NCI-H187 treated with DMSO at 0.1 percent for 48 hours (cell line): ENCODE data around the gene DOLK.

ENCODE experiments used
- DNase-seq: peaks from one replicate; lab custom pipeline; 2025; lab: John Stamatoyannopoulos, UW

Gene DOLK

DNA sequence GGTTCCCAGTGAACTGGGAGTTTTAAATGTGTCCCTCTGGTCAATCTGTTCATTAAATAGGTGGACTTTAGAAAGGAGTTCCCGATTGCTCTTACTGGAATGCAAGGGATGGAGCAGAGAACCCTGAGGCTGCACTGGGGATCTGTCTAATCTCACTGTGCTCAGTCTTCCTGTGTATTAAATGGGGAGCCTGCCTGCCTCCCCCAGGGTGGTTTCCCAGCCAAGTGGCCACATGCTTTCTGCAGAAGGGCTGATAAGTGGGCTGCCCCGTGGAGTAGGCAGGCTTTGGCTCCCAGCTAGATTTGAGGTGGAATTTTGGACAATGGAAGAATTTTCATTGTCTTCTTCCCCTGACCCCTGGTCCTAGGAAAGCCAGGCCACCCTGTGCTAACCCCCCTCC, 40.7 kb downstream of the DOLK start:
- no peak for DNase-seq

DNA sequence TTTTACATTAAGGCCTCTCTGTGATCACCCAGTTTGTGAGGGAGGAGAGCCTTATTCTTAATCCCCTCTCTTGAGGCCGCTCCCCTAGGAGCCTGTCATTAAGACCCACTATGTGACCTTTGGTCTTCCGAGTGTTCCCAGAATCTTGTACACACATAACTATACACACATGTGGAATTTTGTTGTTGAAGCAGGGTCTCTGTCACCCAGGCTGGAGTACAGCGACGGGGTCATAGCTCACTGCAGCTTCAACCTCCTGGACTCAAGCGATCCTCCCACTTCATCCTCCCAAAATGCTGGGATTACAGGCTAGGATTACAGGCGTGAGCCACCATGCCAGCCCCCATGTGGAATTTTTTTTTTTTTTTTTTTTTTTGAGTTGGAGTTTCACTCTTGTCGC, 41.4 kb downstream of the DOLK start:
- DNase-seq = no peak

DNA sequence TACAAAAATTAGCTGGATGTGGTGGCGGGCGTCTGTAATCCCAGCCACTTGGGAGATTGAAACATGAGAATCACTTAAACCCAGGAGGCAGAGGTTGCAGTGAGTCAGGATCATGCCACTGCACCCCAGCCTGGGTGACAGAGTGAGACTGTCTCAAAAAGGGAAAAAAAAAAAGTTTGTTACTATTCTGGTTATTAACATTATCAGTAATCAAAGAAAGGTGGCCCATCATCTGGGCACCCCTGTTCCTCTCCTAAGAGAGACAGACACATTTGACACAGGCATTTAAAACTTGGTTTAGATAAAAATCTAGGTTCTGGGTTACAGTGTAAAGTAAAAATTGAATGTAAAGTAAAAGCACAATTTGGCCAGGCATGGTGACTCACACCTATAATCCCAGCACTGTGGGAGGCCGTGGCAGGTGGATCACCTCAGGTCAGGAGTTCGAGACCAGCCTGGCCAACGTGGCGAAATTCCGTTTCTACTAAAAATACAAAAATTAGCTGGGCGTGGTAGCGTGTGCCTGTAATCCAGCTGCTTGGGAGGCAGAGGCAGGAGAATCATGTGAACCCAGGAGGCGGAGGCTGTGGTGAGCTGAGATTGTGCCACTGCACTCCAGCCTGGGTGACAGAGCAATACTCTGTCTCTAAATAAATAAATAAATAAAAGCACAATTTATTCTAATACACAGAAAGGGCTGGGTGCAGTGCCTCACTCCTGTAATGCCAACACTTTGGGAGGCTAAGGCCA, 43.4 kb downstream of the DOLK start:
- no peak for DNase-seq

DNA sequence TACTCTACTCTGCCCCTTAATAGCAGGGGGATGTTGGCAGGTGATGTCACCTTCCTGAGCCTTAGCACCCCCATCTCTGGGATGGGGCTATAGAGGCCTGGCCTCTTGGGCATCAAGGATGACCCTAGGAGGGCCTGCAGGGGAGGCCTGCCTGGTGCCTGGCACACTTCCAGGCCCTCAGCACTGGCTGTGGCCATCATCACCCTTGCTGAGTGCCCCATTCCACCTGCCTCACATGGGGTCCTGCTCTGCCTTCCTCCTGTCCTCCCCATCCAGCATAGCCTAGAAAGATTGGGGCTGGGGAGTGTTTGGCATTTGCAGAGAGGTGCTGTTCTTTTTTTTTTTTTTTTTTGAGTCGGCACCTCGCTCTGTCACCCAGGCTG, 44.3 kb downstream of the DOLK start:
- DNase-seq = no peak

DNA sequence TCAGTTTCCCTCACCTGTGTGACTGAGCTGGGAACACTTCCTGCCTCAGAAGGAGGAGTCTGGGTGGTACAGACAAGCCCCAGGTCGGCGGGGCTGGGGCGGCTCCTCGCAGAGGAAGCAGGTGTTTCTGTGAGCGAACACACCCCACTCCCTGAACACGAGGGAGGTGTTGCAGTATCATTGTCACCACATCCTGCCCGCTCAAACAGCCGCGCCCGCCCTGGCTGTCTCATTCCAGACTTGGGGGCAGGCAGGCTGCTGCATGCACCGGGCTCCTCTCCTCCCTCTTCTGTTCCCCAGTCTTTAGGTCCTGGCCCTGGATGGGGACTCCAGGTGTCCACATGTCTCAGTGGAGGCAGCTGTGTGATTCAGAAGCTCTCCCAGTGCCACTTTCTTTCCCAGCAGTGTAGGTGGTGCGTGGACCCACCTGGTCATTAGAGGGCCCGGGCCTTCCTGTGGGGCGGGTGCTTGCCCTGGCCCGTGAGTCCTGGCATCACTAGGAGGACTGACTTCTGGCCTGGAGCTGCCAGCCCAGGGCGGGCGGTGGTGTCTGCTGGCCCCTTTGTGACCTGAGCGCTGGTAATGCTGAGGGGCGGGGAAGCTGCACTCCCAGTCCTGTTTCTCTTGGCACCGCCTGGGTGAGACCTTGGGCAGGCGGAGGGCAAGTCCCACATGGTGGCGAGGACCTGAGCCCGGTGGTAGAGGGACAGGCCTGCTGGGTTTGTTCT, 44.9 kb downstream of the DOLK start:
- no peak for DNase-seq

DNA sequence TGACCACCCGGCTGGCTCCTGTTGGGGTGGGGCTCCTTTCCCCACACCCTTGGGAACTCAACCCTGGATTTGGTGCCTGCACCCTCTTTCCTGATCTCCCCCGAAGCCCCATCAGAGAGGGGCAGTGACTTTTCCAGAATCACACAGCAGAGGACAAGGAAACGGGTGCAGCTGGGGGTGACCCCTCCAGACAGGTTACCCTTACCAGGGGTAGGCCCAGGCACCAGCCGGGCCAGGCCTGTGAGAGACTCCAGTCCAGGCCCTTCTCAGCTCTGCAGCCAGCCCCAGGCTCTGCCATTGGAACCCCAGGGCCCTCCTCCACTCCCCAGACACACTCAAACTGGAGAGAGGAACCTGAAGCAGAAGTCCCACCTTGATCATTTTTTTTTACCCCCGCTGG, 45.6 kb downstream of the DOLK start:
- DNase-seq = no peak

DNA sequence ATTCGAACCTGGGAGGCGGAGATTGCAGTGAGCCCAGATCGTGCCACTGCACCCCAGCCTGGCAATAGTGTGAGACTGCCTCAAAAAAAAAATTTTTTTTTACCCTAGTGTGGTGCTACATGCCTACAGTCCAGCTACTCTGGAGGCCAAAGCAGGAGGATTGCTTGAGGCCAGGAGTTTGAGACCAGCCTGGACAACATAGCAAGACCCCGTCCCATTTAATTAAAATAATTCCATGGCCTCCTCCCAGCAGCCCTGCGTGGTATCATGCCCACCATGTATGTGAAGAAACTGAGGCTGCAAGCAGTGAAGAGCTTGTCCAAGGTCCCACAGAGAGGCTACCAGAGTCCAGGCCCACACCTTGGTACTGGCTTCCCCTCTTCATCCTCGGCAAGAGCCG, 46.0 kb downstream of the DOLK start:
- DNase-seq = no peak

DNA sequence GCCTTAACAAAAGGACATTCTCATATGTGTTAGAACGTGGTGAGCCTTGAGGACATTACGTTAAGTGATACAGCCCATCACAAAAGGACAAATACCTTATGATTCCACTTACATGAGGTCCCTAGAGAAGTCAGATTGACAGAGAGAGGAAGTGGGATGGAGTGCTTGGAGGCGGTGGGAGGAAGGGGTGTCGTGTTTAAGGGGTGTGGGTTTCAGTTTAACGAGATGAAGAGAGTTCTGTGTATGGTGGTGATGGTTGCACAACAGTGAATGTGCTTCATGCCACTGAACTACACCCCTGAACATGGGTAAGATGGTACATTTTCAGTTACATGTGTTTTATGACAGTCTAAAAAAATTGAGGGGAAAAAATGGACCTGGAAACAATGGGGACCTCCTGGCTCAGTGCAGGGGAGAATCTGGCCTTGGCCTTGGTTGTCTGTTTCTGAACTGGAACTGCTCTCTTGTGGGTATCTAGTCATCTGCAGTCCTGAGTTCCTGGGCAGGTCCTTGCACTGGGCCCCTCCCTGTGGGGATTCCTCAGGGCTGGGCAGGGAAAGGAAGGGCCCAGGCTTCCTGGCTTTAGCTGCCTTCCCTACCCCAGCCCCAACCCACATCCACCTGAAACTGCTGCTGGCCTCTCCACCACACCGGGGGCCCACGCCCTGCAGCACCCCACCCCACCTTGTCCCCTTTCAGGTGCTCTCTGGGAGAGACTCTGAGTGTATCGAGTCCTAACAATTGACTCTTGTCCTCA, 47.7 kb downstream of the DOLK start:
- DNase-seq = no peak

DNA sequence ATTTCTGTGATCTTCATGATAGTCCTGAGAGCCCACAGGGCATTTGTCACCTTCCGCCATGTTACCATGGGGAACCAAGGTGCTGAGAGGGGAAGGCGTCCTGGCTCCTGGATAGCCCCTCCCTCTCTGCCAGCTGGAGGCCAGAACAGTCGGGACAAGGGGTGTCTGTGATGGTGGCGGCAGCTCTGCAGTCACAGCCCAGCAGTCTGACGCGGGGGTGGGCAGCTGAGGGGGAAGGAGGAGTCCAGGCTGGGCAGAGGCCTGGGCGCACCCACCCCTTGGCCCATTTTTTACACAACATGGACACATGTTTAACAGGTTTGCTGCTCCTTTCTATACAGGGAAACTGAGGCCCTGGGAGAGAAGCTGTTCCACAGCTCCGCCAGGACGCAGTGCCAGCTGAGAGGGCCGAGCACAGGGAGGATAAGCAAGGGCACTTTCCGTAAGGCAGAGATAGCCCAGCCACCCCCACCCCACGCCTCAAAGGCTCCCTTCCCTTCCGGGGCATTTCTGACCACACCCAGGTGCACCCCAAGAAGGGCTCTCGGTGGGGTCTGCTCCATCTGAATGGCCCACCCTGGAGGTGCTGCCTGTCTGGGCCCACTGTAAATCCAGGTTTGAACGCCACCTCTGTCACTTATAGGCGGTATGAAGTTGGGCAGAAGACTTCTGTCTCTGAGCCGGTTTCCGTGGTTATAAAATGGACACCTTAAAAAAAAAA, 48.4 kb downstream of the DOLK start:
- no peak for DNase-seq

DNA sequence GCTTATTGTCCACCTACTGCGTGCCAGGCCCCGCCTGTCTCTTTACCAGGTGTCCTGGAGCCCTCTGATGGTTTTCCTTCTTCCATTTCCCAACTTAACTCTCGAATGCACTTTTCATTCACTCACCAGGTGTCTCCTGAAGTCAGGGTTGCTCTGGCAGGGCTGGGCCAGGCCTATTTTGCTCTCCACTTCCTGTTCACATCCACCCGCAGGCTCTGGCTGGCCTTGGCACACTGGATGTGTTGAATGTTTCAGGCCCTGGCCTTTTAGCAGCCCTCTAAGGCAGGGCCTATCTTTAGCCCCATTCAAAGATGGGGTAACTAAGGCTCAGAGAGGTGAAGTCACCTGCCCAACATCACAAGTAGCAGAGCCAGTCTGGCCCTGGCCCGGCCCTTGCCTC, 49.0 kb downstream of the DOLK start:
- no peak for DNase-seq

DNA sequence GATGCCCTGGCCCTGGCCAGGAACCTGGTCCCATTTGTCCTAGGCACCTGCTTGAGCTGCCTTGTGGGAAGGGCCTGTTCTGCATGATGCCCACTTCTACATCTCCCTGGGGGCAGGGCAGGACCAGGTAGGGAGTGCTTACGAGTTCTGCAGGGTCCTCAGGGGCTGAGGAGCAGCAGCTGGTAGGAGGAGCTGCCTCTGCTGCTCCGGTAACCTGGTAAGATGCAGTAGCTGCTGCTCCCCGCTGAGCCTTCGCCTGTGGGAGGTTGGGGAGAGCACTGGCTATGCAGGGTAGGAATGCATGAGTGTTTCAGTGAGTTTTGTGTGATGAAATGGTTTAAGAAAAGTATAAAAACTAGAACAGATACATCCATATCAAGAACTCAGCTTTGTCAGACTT, 51.8 kb downstream of the DOLK start:
- DNase-seq = no peak
